ENCODE data around the gene C1QL4.
"Not testable (repeated sequence)": the region's sequence is repeated elsewhere in the genome, so short reads cannot be mapped to it uniquely, and the experiment has no call there.

C1QL4 gene

GRCh38 chr12:49333778-49334177, 3.2 kb downstream of the C1QL4 start:
- not testable (repeated sequence) for DNase-seq

DNA sequence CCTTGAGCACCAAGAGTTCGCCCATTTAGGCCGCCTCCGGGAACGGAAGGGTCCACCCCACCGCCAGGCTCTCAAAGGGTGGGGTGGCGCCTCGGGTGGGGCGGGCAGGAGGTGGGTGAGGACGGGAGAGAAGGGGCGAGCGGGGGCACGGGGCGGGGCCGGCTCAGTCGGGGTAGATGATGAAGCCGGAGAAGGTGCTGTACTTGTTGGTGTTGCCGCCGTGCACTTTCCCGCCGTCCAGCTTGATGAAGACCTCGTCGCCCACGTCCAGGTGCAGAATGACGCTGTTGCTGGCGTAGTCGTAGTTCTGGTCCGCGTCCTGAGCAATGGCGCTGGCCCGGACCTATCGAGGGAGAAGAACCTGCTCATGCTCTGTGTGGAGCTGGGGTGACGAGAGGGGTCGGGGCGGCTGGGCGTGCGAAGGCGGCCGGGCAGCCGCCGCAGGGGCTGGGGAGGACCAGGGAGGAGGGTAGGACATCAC, 4.1 kb downstream of the C1QL4 start:
- DNase-seq: no peak

DNA sequence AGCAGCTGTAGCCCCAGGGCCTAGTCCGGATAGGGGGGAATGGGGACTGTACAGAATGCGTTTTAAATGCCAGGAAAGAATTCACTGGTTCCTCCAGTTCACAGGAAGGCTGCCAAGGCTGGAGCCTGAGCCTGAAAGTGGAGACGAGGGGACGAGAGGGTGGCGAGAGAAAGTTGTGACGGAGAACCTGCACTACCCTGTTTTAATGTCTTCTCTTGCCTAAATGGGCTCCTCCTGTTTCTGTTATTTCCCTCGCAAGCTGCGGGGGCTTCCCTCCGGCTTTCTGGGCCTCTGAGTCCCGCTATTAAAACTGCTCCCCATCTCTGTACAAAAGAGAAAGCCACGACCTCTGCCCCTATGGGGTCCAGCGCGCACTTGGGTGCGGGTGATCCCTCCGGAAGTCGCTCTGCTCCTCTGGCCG, 4.5 kb downstream of the C1QL4 start:
- DNase-seq: no peak

DNA sequence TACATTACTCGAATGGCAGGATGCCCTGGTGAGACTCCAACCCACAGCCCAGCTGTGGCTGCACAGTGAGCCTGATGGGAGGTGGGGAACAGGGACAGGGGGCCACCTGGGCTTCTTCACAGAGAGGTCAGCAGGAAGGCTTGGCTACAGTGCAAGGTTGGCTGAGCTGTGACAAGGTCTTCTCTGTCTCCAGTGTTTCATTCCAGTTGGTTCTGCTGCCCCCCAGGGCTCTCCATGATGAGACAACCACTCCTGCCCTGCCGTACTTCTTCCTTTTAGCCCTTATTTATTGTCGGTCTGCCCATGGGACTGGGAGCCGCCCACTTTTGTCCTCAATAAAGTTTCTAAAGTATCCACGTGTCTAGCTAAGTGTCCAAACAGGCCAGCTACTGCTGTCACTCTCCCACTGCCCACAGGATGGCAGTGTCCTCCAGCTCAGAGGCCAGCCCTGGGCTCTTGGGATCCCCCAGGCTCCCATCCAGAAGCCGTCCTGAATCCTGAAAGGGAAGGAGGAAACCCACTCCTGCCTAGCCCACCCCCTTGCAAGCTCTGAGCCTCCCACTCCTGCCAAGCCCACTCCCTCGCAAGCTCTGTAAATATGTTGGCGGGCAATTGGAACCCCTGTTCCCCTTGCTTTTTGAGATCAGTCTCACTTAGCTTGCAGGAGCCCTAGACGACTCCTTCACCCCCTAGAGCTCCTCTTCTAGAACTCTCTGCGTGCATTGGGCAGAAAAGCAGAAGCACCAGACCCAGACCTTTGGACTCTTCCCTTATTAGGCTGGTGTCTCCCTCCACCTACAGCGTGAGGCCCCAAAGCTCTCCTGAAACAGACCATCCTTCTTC, 5.4 kb downstream of the C1QL4 start:
- peak; percentile 26 to 62 for DNase-seq

- no peak for DNase-seq
These were observed 6.2 kb downstream of the C1QL4 start for GRCh38 chr12:49330631-49331379.

DNA sequence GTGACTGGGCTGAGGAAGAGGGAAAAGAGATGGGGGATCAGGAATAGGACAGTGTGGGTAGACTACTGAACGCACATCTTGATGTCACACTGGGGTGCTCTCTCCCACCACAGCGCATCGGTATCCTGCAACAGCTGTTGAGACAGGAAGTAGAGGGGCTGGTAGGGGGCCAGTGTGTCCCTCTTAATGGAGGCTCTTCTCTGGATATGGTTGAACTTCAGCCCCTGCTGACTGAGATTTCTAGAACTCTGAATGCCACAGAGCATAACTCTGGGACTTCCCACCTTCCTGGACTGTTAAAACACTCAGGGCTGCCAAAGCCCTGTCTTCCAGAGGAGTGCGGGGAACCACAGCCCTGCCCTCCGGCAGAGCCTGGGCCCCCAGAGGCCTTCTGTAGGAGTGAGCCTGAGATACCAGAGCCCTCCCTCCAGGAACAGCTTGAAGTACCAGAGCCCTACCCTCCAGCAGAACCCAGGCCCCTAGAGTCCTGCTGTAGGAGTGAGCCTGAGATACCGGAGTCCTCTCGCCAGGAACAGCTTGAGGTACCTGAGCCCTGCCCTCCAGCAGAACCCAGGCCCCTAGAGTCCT, 6.9 kb downstream of the C1QL4 start:
- no peak for DNase-seq

DNA sequence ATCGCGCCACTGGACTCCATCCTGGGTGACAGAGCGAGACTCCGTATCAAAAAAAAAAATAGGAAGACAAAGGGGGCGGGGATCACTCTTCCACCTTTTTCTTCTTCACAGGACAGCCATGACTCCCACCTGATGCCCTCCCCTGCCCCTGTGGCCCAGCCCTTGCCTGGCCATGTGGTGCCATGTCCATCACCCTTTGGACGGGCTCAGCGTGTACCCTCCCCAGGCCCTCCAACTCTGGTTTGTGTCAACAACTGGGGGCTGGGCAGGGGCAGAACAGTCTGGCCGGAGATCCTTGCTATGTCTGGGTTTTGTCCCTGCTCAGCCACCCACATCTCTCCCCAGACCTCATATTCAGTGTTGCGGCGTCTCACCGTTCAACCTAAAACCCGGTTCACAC, 8.2 kb downstream of the C1QL4 start:
- DNase-seq: no peak

DNA sequence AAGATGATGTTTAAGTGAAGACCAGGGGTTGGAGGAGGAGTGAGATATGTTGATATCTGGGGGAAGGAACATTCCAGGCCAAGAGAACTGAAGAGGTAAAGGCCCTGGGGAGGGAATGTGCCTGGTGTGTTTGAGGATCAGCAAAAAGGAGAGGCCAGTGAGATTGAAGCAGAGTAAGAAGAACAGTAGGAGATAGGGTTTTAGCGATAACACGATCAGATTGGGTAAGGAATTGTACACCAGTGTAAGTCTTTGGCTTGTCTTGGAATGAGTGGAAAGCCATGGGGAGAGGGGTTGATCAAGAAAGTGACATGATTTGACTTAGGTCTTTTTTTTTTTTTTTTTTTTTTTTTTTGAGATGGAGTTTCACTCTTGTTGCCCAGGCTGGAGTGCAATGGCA, 9.1 kb downstream of the C1QL4 start:
- DNase-seq: no peak

DNA sequence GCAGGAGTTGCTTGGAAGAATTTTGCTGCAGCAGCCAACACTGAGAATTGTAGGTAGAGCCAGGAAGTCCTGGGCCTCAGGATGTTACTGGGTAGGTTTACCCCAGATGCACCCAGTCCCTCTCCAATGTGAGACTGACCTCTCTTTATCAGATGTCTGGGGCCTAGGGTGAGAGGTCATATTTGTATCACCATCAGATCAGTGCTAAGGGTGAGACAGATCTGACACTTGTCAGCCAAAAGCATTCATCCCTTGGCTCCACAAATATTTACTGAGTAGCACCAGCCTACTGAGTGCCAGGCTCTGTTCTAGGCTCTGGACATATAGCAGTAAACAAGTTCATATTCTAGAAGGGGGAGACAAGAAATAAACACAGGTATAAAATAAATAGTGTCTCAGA, 9.6 kb downstream of the C1QL4 start:
- DNase-seq: no peak

- DNase-seq: no peak
These were observed 11.4 kb downstream of the C1QL4 start for GRCh38 chr12:49325606-49326005.

GRCh38 chr12:49323524-49324097, 13.4 kb downstream of the C1QL4 start:
- DNase-seq: no peak

- DNase-seq: peak; percentile 98
These were observed 14.1 kb downstream of the C1QL4 start, which contains the start of gene TROAP for GRCh38 chr12:49322708-49323523. Gene TROAP (plus strand): TSS chr12:49323255. CDS start chr12:49323609, 354 bp downstream.

- DNase-seq: no peak
These were observed 14.7 kb downstream of the C1QL4 start for GRCh38 chr12:49322367-49322707.

DNA sequence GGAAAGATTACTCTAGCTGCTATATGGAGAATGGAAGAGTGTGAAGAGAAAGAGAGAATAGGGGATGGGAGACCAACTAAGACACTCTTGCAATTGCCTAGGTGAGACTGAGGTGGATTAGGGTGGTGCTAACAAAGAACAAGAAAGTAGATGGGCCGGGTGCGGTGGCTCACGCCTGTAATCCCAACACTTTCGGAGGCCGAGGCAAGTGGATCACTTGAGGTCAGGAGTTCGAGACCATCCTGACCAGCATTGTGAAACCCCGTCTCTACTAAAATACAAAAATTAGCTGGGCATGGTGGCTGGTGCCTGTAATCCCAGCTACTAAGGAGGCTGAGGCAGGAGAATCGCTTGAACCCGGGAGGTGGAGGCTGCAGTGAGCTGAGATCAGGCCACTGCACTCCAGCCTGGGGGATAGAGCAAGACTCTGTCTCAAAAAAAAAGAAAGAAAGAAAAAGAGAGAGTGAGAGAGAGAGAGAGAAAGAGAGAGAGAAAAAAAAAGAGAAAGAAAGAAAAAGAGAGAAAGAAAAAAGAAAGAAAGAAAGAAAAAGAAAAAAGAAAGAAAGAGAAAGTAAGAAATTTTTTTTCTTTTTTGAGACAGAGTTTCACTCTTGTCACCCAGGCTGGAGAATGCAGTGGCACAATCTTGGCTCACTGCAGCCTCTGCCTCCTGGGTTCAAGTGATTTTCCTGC, 16.4 kb downstream of the C1QL4 start:
- not testable (repeated sequence) for DNase-seq

GRCh38 chr12:49317118-49317517, 19.9 kb downstream of the C1QL4 start:
- DNase-seq: not testable (repeated sequence)

- no peak for DNase-seq
These were observed 22.2 kb downstream of the C1QL4 start for GRCh38 chr12:49314811-49315210.

GRCh38 chr12:49310451-49311000, 26.5 kb downstream of the C1QL4 start:
- DNase-seq: not testable (repeated sequence)

- DNase-seq: no peak
These were observed 27.6 kb downstream of the C1QL4 start for GRCh38 chr12:49309386-49309785.

DNA sequence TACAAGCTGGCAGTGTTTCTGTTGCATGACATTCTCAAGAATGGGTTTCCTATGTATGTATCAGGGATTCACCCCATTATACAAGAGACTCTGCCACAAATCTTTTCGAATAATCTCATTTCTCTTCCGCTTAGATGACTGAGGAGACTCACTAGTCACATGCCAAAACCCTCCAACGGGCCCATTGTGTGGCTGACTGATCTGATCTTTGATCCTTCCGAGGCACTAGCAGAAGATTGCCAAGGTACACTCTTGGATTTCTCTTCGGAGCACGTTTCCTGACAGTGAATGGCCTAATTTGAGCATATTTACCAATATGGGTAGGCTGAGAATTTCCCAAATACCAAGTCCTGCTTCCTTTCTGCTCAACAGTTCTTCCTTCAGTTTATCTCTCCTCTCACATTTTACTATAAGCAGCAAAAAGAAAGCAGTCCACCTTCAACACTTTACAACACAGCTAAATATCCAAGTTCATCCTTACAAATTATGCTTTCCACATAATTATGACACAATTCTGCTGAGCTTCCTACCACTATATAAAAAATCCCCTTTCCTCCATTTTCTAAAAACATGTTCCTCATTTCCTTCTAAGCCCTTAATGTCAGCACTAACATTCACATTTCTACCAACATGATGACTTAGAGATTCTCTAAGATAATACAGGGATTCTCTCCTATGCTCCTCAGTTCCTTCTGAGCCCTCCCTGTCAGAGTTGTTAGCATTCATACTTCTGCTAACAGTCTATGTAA, 31.1 kb downstream of the C1QL4 start:
- no peak for DNase-seq

GRCh38 chr12:49304161-49304560, 32.8 kb downstream of the C1QL4 start:
- DNase-seq: no peak

- DNase-seq: no peak
These were observed 35.2 kb downstream of the C1QL4 start for GRCh38 chr12:49301760-49302159.

All from NCI-H524 (cell line).